Common myeloid progenitor, CD34-positive (primary cell): ENCODE results near the gene CDK5R1.

Experiments
- CTCF ChIA-PET: fragments of 350-600 bp; sonication (Branson Sonifier 250); formaldehyde crosslinking; loops from one replicate; lab custom pipeline; 2021; ENCODE audit warnings: antibody characterized with exemption; lab: Charles Lee
- POLR2A ChIA-PET: fragments of 350-600 bp; sonication (Branson Sonifier 250); formaldehyde crosslinking; loops from one replicate; lab custom pipeline; 2021; ENCODE audit warnings: antibody characterized with exemption; lab: Charles Lee
- DNase-seq, 3 donors: peaks; one replicate each; pipeline versions ENCODE4 v3.0.0 to v3.0.0-alpha.2; 2013
- H3K27ac ChIP-seq, 2 experiments: 1 replicate in 1 of 2; 2 replicates in 1 of 2; pipeline ENCODE4 v1.7.0; 2013; ENCODE audit warnings: inconsistent platforms in 2 of 2, low read length in 2 of 2, mild to moderate bottlenecking in 2 of 2, low read depth in 1 of 2, moderate library complexity in 1 of 2; ENCODE audit not compliant: severe bottlenecking in 2 of 2, insufficient read depth in 1 of 2, poor library complexity in 1 of 2
- H3K27me3 ChIP-seq, 5 experiments: replicated peaks in 2 of 5; 1 replicate in 3 of 5; 2 replicates in 2 of 5; pipeline versions ENCODE4 v1.6.1 to v1.7.0; 2013; ENCODE audit warnings: low read length in 4 of 5, mild to moderate bottlenecking in 2 of 5, moderate library complexity in 2 of 5, inconsistent platforms in 1 of 5; ENCODE audit not compliant: insufficient read depth in 5 of 5, control insufficient read depth in 4 of 5
- H3K36me3 ChIP-seq, 4 experiments: 1 replicate in 2 of 4; 2 replicates in 2 of 4; pipeline versions ENCODE4 v1.6.1 to v1.7.0; 2013; ENCODE audit warnings: low read length in 3 of 4, control low read depth in 1 of 4, mild to moderate bottlenecking in 1 of 4; ENCODE audit not compliant: control insufficient read depth in 4 of 4, insufficient read depth in 4 of 4
- H3K4me1 ChIP-seq, 4 experiments: 1 replicate in 3 of 4; 2 replicates in 1 of 4; pipeline versions ENCODE4 v1.6.1 to v1.7.1; 2013; ENCODE audit warnings: low read length in 3 of 4, mild to moderate bottlenecking in 3 of 4, control low read depth in 1 of 4, inconsistent platforms in 1 of 4, moderate library complexity in 1 of 4; ENCODE audit not compliant: control insufficient read depth in 4 of 4, insufficient read depth in 4 of 4; ENCODE audit errors: control extremely low read depth in 1 of 4
- H3K4me3 ChIP-seq, 7 experiments: 1 replicate in 4 of 7; 2 replicates in 3 of 7; pipeline versions ENCODE4 v1.5.1 to v1.7.0; 2013; ENCODE audit warnings: mild to moderate bottlenecking in 7 of 7, low read length in 6 of 7, moderate library complexity in 6 of 7, inconsistent platforms in 2 of 7, low read depth in 2 of 7, control low read depth in 1 of 7; ENCODE audit not compliant: insufficient read depth in 4 of 7, control insufficient read depth in 1 of 7; ENCODE audit errors: extremely low read depth in 1 of 7
- H3K9me3 ChIP-seq, 5 experiments: 1 replicate in 4 of 5; 2 replicates in 1 of 5; pipeline versions ENCODE4 v1.6.1 to v1.7.1; 2013; ENCODE audit warnings: low read length in 4 of 5, mild to moderate bottlenecking in 2 of 5, inconsistent platforms in 1 of 5, low read depth in 1 of 5, moderate library complexity in 1 of 5; ENCODE audit not compliant: control insufficient read depth in 4 of 5, insufficient read depth in 2 of 5; ENCODE audit errors: control extremely low read depth in 1 of 5
- WGBS: methylation state at CpG from one replicate; pipeline ENCODE4 v1.1.5; 2013; ENCODE audit not compliant: insufficient coverage; 5-methylcytosine and 5-hydroxymethylcytosine counted together

CDK5R1 gene

GRCh38 chr17:32503251-32504165, 16.7 kb downstream of the CDK5R1 start:
- H3K4me1 ChIP-seq = peaks cover 0 to 14% (median 1%) of the 10 kb centered on the region in 4 experiments
- WGBS = 81% methylated on average over 7 of the region's 7 CpGs
- POLR2A ChIA-PET = no interaction called here

DNA sequence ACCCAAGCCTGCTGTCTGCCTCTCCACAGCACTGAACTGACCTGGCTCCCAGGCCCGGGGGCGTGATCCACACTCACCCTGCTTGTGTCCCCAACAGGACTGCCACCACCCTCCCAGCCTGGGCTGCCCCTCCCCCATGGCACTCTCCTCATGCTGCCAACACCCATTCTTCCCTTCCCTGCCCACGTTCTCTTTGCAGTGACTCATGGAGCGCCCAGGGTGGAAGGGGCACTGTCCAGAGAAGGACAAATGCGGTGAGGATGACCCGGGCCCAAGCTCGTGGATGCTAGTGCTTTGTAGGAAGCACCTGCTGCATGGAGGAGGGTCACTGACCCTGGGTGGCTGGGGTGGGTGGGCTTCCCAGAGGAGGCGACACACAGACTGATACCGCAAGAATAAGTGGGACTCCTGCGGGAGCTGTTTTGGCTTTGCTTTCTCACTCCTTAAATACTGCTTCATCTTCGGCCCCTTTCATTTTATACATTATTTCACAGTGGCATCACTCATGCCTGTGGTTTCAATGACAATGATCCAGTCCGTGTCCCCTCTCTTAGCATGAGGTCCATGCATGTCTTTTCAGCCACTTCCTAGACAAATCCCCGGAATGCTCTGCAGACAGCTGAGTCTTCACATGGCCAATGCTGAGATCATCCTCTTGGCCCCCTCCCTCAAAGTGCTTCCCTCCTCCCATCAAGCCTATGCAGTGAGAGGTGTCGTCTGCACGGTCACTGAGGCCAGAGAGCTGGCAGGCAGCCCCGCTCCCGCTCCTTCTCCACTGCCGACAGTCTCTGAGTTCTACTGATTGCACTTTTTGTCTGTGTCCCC, 17.6 kb downstream of the CDK5R1 start:
- H3K36me3 ChIP-seq = no peaks in the 10 kb centered on the region
- CTCF ChIA-PET = no interaction called here
- H3K4me3 ChIP-seq = no peak overlapping the region
- 96% methylated on average over 17 of the region's 18 CpGs for WGBS
- H3K27me3 ChIP-seq = no peaks in the 10 kb centered on the region
- DNase-seq = no peak
- no peak overlapping the region for H3K27ac ChIP-seq
- POLR2A ChIA-PET = no interaction called here
- H3K4me1 ChIP-seq = peaks cover 0 to 14% (median 1%) of the 10 kb centered on the region in 4 experiments
- no peaks in the 10 kb centered on the region for H3K9me3 ChIP-seq

More at GRCh38 chr17:32503251-32504165, 16.7 kb downstream of the CDK5R1 start:
- Histone ChIP-seq H3K27me3 (no peaks in the 10 kb centered on the region), H3K9me3 (no peaks in the 10 kb centered on the region), H3K36me3 (no peaks in the 10 kb centered on the region), H3K4me3 (no peak overlapping the region), H3K27ac (no peak overlapping the region)
- CTCF ChIA-PET = no interaction called here
- peak in 2 of 3 donors; percentile 27 to 49 for DNase-seq

GRCh38 chr17:32508926-32509325, 22.1 kb downstream of the CDK5R1 start:
- POLR2A ChIA-PET = no interaction called here
- no peaks in the 10 kb centered on the region for H3K9me3 ChIP-seq
- H3K4me1 ChIP-seq = peaks cover 0 to 3% (median 0%) of the 10 kb centered on the region in 4 experiments
- DNase-seq = no peak
- no peaks in the 10 kb centered on the region for H3K36me3 ChIP-seq
- WGBS = 97% methylated on average over 4 of the region's 5 CpGs
- no peak overlapping the region for H3K27ac ChIP-seq
- no peak overlapping the region for H3K4me3 ChIP-seq
- CTCF ChIA-PET = no interaction called here
- no peaks in the 10 kb centered on the region for H3K27me3 ChIP-seq

DNA sequence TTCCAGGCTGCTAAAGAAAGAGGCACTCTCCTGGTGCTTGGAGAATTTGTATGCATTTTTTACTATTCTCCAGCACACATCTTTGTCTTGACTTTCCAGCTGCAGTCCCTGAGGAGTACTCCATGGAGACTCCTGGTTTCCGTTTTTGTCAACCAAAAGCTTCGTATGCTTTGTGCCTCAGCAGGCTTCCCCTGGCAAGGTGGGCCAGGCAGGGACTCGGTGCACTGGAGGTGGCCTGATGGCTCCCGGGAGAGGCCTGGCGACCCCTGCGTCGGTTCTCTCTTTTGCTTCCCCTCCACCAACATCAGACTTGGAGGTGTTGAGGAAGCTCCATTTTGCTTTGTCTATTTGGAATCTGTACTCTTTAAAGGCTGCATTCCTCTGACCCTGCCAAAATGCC, 23.7 kb downstream of the CDK5R1 start:
- Histone ChIP-seq H3K27me3 (no peaks in the 10 kb centered on the region), H3K9me3 (no peaks in the 10 kb centered on the region), H3K4me3 (no peak overlapping the region), H3K36me3 (no peaks in the 10 kb centered on the region), H3K4me1 (no peaks in the 10 kb centered on the region), H3K27ac (no peak overlapping the region)
- POLR2A ChIA-PET = no interaction called here
- 96% methylated on average over 7 of the region's 7 CpGs for WGBS
- CTCF ChIA-PET = no interaction called here
- no peak for DNase-seq

GRCh38 chr17:32512328-32512727, 25.5 kb downstream of the CDK5R1 start:
- no peaks in the 10 kb centered on the region for H3K4me1 ChIP-seq
- 100% methylated on average over 2 of the region's 2 CpGs for WGBS
- peaks cover 0 to 3% (median 0%) of the 10 kb centered on the region in 5 experiments for H3K27me3 ChIP-seq
- POLR2A ChIA-PET = no interaction called here
- H3K9me3 ChIP-seq = no peaks in the 10 kb centered on the region
- H3K36me3 ChIP-seq = no peaks in the 10 kb centered on the region
- DNase-seq = no peak
- CTCF ChIA-PET = interaction anchor here (0.7 to 1.1 kb wide), 2 partner anchors 15 to 260 kb away, joined by 3 read pairs; no protein-coding TSS in a partner anchor
- H3K4me3 ChIP-seq = no peak overlapping the region
- H3K27ac ChIP-seq = no peak overlapping the region

- DNase-seq = no peak
- no CpG with 5 or more reads among the region's 3 CpGs for WGBS
- ChIA-PET POLR2A (no interaction called here), CTCF (no interaction called here)
- Histone ChIP-seq H3K27ac (no peak overlapping the region), H3K4me1 (peaks cover 0 to under 1% (median under 1%) of the 10 kb centered on the region in 4 experiments), H3K9me3 (no peaks in the 10 kb centered on the region), H3K27me3 (peaks cover 0 to 9% (median 3%) of the 10 kb centered on the region in 5 experiments), H3K4me3 (no peak overlapping the region), H3K36me3 (no peaks in the 10 kb centered on the region)
Measured at GRCh38 chr17:32513579-32513978, 26.8 kb downstream of the CDK5R1 start.
